ENCODE data around the gene CKS1B. TPM values are rescaled to one million over a fixed set of nuclear protein-coding genes. Genes with fewer than 3 reads are reported as not detected.
A peak's percentile ranks its signal among the peaks of the same experiment; 100 is the strongest.

CKS1B gene
- total RNA-seq, 1 experiment from 2014 or later, result 312 TPM

- no peak for DNase-seq (ENCODE audit: low spot score)
Observed at GRCh38 chr1:154987326-154987725, 12.8 kb downstream of the CKS1B start.

DNA sequence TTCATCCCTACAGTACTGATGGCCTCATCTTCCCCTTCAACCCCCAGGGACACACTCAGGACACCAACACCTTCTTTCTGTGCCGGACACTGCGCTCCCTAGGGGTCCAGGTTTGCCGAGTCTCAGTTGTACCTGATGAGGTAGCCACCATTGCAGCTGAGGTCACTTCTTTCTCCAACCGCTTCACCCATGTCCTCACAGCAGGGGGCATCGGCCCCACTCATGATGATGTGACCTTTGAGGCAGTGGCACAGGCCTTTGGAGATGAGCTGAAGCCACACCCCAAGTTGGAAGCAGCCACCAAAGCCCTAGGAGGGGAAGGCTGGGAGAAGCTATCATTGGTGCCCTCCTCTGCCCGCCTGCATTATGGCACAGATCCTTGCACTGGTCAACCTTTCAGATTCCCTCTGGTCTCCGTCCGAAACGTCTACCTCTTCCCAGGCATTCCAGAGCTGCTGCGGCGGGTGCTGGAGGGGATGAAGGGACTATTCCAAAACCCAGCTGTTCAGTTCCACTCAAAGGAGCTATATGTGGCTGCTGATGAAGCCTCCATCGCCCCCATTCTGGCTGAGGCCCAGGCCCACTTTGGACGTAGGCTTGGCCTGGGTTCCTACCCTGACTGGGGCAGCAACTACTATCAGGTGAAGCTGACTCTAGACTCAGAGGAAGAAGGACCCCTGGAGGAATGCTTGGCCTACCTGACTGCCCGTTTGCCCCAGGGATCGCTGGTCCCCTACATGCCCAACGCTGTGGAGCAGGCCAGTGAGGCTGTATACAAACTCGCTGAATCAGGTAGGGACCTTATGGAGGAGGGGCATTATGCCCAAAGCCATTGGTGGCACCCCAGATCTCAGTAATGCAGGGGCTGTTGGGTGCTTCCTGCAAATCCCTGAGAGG lies 13.8 kb downstream of the CKS1B start:
- no peak for DNase-seq (ENCODE audit: low spot score)

DNA sequence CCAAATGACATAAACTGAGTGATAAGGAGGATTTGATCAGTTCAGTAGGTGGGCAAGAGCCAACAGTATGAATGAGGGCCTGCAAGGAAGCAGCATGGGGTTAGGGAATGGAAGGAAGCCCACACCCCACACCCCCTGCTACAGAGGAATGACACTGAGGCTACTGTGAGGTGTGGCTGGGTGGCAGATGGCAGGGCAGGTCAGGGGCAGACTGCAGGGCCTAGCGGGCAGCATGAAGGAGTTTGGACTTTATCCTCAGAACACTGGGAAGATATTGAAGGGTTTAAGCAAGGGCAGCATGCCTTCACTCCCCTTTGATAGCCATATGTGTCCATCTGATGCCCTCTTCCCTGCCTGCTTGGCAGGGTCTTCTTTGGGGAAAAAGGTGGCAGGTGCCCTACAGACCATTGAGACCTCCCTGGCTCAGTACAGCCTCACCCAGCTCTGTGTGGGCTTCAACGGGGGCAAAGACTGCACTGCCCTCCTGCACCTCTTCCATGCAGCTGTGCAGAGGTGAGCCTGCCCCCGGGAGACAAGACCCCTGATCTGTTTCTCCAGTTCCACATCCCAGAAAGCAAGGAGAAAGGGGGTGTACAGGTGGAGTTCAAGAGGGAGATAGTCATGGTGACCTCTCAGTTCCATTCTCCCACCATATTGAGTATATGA lies 14.8 kb downstream of the CKS1B start:
- DNase-seq (ENCODE audit: low spot score), result no peak

GRCh38 chr1:154990276-154990675 lies 15.8 kb downstream of the CKS1B start:
- DNase-seq (ENCODE audit: low spot score), result no peak

DNA sequence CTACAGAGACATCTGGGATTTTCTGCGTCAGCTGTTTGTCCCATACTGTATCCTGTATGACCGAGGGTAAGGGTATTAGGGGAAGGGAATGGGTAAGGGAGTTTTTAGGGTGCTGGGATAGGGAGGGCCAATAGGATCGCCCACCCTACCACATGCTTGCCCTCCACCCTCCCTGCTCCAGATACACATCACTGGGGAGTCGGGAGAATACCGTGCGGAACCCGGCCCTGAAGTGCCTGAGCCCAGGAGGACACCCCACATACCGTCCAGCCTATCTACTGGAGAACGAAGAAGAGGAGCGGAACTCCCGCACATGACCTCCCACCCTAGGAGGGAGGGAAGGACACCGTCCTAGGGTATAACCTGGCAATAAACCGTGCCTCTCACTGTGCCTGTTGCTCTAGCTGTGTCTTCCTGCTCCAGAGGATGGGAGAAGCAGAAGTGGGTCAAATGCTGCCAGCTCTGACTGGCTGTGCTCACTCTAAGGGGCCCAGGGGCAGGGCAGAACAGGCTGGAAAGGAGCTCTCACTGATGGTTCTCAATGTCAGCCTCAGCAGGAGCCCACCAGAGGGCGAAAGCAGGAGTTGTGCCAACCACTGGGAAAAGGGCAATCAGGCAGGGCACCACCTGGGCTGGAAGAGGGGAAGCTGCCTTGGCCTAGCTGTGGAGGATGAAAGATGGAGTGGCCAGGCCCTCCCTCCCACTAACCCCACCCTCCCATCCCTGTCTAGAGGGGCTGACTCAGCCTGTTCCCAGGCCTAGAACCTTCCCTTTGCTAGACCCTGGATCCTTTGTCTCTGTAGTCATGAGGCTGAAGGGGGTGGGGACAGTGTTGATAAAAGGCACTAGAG lies 18.5 kb downstream of the CKS1B start:
- DNase-seq (ENCODE audit: low spot score), result peak; percentile 78

DNA sequence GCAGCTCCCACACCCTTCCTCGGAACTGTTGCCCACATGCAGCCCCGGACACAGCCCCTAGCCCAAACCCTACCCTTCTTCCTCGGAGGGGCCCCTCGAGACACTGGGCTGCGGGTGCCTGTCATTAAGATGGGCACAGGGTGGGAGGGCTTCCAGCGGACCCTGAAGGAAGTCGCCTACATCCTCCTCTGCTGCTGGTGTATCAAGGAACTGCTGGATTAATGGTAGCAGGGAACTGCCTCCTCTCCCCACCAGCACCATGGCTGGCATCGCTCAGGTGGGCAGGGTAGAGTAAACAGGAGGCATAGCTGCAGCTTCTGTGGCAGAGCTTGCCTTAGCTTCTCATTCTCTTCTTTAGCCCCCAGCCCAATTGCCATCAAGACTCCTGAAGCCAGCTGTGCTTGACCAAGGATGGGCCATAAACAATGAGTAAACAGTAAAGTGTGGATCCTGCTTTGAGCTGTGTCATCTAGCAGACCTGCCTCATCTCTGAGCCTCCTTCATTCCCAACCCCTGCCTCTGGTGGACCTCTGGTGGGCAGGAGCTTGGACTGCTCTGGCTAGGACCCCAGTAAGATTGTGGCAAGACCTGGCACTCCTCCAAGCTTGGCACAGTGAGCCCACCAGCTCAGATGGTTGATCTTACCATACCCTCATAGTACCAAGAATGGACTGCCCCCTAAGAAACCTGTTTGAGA lies 19.2 kb downstream of the CKS1B start, which contains the start of gene LENEP:
TSS of gene LENEP (plus strand) at position 15 of the 697 bp plus-strand sequence. CDS start at position 37, 22 bp downstream.
- DNase-seq (ENCODE audit: low spot score), result no peak

DNA sequence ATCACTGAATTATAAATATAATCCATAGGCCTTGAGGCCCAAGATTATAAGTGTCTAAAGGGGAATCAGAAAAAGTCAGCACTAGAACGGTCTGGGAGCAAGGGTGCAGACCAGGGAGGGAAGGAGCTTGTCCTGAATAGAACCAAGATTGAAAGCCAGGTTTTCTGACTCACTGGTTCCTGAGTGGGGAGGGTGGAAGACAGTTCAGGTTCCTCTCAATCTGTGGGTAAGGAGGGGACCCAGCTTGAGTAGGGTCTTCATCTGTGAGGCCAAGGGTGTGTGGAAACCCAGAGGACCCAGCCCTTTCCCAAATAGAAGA lies 19.7 kb downstream of the CKS1B start:
- DNase-seq (ENCODE audit: low spot score), result no peak

DNA sequence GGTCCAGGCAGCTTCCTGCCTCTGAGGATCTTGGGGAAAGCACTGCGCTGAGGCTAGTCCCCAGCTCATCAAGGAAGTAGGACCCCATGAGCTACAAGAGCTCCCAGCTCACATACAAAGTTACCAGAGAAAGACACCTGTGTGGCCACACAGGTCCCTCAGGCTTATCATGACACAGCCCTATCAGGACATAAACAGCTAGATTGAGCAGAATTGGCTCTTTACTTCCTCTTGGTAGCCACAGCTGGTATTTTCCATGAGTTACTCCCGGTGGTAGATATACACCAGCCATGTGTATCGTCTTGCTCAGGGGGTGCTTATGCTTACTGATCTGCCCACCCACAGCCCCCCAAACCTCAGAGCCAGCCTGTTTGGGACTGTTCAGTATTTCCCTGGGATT lies 20.1 kb downstream of the CKS1B start:
- no peak for DNase-seq (ENCODE audit: low spot score)

- DNase-seq (ENCODE audit: low spot score), result peak; percentile 71
Observed at GRCh38 chr1:154995301-154995983, 21.0 kb downstream of the CKS1B start.

DNA sequence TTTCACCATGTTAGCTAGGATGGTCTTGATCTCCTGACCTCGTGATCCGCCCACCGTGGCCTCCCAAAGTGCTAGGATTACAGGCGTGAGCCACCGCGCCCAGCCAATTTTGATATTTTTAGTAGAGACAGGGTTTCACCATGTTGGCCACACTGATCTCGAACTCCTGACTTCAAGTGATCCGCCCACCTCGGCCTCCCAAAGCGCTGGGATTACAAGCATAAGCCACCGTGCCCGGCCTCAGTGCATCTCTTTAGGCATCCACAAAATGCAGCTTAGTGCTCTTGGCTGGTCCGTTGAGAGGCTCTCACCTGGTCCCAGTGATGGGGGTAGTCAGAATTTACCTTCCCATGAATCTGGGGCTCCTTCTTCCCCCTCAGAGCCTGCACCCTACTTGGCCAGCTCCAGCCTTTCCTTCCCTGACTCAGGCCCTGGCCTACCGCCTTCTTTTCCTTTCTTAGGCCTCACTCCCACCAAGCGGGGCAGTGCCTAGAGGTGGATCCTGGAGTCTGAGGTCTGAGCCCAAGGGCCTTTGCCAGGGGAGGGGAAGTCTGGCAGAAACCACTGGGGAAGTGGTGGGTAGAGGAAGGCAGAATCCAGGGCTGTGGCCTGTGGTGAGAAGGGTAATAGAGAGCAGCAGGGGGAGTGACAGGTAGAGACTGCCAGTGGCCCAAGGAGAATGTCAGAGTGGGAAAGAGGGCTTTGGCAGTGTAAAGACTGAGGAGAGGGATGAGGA lies 22.7 kb downstream of the CKS1B start:
- DNase-seq (ENCODE audit: low spot score), result no peak

DNA sequence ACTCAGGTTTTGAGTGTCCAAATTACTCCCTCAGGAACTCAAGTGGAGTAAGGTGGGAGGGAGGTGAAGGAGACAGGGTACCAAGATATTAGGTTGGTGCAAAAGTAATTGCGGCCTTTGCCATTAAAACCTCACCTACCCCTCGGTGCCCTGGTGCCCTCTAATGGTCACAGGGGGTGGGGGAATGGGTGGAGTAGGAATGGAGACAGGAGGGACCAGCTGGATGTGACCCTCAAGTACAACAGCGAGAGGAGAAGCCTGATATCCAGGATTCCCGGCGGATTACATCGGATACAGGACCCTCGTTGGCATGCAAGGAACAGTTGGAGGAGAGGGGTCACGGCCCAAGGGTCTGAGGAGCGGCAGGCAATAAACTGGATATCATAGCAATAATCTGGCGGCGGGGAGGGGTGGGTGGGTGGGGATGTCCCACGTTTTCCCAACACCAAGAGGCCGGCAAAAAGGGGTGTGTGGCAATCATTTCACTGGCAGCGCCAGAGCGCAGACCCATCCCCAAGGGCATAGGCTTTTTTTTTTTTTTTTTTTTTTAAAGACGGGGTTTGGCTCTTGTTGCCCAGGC lies 23.8 kb downstream of the CKS1B start:
- DNase-seq (ENCODE audit: low spot score), result no peak

DNA sequence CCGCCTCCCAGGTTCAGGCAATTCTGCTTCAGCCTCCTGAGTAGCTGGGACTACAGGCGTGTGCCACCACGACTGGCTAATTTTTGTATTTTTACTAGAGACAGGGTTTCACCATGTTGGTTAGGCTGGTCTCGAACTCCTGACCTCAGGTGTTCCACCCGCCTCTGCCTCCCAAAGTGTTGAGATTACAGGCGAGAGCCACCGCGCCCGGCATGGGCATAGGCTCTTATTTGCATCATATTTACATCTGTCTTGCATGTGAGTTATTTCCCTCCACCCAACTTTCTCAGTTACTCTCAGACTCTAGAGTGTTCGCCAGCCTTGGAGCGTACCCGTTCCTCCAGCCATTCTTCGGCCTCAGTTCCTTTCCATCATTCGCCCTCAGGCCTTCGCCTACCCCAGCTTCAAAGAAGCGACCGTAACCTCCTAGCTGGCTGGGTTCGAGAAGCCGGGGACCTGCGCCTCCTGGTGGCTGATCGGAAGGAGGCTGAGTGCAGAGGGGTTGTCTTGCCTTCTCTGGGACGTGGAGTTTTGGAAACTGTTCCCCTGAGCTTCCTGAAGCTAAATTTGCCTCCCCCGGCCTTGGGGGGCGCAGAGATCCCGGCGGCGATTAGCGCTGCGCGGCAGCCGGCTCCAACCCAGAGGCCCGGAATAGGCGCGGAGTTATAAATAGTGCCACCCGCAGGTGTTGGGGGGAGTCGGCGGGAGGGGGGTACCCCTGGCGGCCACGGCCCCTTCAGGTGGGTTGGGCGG lies 24.5 kb downstream of the CKS1B start:
- no peak for DNase-seq (ENCODE audit: low spot score)

GRCh38 chr1:154999571-155000410 lies 25.3 kb downstream of the CKS1B start:
- DNase-seq (ENCODE audit: low spot score), result no peak

- no peak for DNase-seq (ENCODE audit: low spot score)
Observed at GRCh38 chr1:155000411-155000725, 25.9 kb downstream of the CKS1B start.

DNA sequence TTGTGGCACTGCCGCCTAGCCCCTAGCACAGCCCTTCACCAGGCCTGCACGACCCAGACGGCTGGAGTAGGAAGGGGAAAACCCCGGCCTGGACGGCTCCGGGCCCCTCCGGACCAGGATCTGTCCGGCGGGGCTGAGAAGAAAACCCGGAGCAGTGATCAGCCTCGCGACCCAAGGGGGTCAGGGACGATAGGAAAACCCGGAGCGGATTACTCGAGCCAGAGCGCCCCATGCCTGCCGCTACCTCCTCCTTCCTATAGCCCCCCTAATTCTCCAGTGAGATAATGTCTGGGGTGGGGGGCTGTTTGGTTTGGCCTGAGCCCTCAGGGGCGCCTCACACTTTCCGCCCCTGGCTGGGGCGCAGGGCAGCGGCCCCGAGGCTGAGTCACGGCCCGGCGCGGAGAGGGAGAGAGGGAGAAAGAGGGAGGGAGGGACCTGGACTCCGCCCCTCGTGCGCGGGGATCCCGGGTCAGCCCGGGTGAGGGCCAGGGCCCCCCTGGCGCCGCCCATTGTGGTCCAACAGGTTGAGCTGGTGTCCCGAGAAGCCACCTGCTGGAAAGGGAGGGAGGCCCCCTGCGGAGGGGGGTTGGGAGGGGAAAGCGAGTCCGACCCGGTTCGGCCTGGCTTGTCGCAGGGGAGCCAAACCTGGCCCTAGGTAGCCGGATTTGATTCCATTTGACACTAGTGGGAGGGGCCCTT lies 26.4 kb downstream of the CKS1B start:
- DNase-seq (ENCODE audit: low spot score), result peak; percentile 84

DNA sequence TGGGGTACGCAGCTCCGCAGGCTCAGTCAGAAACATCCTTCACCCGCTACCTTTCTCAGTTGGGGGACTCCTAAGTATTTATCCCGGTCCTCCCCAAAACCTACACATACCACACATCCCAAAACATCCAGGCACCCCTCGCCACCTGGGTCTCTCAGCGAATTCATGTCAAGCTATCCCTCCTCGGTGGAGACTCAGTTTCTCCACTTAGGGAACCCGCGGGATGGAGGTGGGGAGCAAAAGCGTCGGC lies 26.9 kb downstream of the CKS1B start:
- no peak for DNase-seq (ENCODE audit: low spot score)

GRCh38 chr1:155001675-155002463 lies 27.4 kb downstream of the CKS1B start:
- DNase-seq (ENCODE audit: low spot score), result peak; percentile 98
